Loucy (cell line): Measurements from ENCODE around the gene TACC2.

Source experiments
- H2AFZ ChIP-seq: fragments of 200-600 bp; sonication (generic); 2 replicates; pipeline ENCODE4 v1.6.0; 2016; ENCODE audit warnings: antibody characterized with exemption, mild to moderate bottlenecking, low read length, moderate library complexity
- H3F3A ChIP-seq: fragments of 200-600 bp; 2 replicates; pipeline ENCODE4 v1.6.0; 2016; ENCODE audit warnings: antibody characterized with exemption, low read depth, mild to moderate bottlenecking
- H3K27me3 ChIP-seq: fragments of 200-600 bp; sonication (generic); 2 replicates; pipeline ENCODE4 v1.6.1; 2014; ENCODE audit warnings: low read length, mild to moderate bottlenecking; ENCODE audit not compliant: insufficient read depth, poor library complexity, severe bottlenecking
- H3K36me3 ChIP-seq: fragments of 200-600 bp; sonication (generic); 2 replicates; pipeline ENCODE4 v1.6.1; 2016; ENCODE audit warnings: low read length; ENCODE audit not compliant: insufficient read depth
- H3K4me1 ChIP-seq: fragments of 200-600 bp; sonication (generic); 2 replicates; pipeline ENCODE4 v1.5.1; 2014; ENCODE audit warnings: low read length, mild to moderate bottlenecking; ENCODE audit not compliant: insufficient read depth, poor library complexity, severe bottlenecking
- H3K4me2 ChIP-seq: fragments of 200-600 bp; sonication (generic); 2 replicates; pipeline ENCODE4 v1.6.0; 2014; ENCODE audit warnings: antibody characterized with exemption, low read length, low read depth, mild to moderate bottlenecking; ENCODE audit not compliant: poor library complexity, severe bottlenecking
- H3K4me3 ChIP-seq: fragments of 200-600 bp; sonication (generic); 2 replicates; pipeline ENCODE4 v1.5.1; 2014; ENCODE audit warnings: low read length, mild to moderate bottlenecking, mixed read lengths; ENCODE audit not compliant: poor library complexity, severe bottlenecking
- H3K79me2 ChIP-seq: fragments of 200-600 bp; sonication (generic); 2 replicates; pipeline ENCODE4 v1.6.1; 2014; ENCODE audit warnings: low read length; ENCODE audit not compliant: insufficient read depth
- H3K9ac ChIP-seq: fragments of 200-600 bp; sonication (generic); 2 replicates; pipeline ENCODE4 v1.6.0; 2014; ENCODE audit warnings: mild to moderate bottlenecking, low read depth, low read length, moderate library complexity; ENCODE audit not compliant: poor library complexity, severe bottlenecking
- H3K9me2 ChIP-seq: fragments of 200-600 bp; sonication (generic); replicated peaks from 2 replicates; pipeline ENCODE4 v1.6.1; 2016; ENCODE audit warnings: low read depth, low read length, mixed read lengths
- H3K9me3 ChIP-seq: fragments of 200-600 bp; sonication (generic); 2 replicates; pipeline ENCODE4 v1.6.1; 2014; ENCODE audit warnings: mild to moderate bottlenecking, antibody characterized with exemption, low read length, low read depth; ENCODE audit not compliant: insufficient read depth
- H4K20me1 ChIP-seq: fragments of 200-600 bp; sonication (generic); 2 replicates; pipeline ENCODE4 v1.6.0; 2014; ENCODE audit warnings: antibody characterized with exemption, low read length, mild to moderate bottlenecking; ENCODE audit not compliant: insufficient read depth, poor library complexity, severe bottlenecking
- CTCF ChIP-seq: fragments of 200-600 bp; sonication (generic); conservative IDR thresholded peaks from 2 replicates; pipeline ENCODE4 v1.5.1; 2014; ENCODE audit warnings: mild to moderate bottlenecking, antibody characterized with exemption, low read length
- EZH2phosphoT487 ChIP-seq: fragments of 200-600 bp; IDR thresholded peaks from 2 replicates; pipeline ENCODE4 v1.6.1; 2018; ENCODE audit warnings: antibody characterized with exemption, mild to moderate bottlenecking, moderate library complexity, borderline replicate concordance

The TACC2 gene

GRCh38 chr10:122018951-122019413 is 30.0 kb downstream of the TACC2 start:
- Histone ChIP-seq H3K36me3 (no peaks in the 10 kb centered on the region), H3K9me3 (no peaks in the 10 kb centered on the region), H3K79me2 (no peaks in the 10 kb centered on the region), H3K4me1 (no peaks in the 10 kb centered on the region), H2AFZ (no peak overlapping the region), H3K9me2 (no peaks in the 10 kb centered on the region), H3K4me2 (no peak overlapping the region), H3K27me3 (no peaks in the 10 kb centered on the region), H4K20me1 (no peaks in the 10 kb centered on the region), H3K4me3 (no peak overlapping the region), H3K9ac (no peak overlapping the region), H3F3A (no peaks in the 10 kb centered on the region)
- TF ChIP-seq CTCF (no peak), EZH2phosphoT487 (no peak)

GRCh38 chr10:122019414-122019975 is 30.5 kb downstream of the TACC2 start:
- no peaks in the 10 kb centered on the region for H3K9me3 ChIP-seq
- no peaks in the 10 kb centered on the region for H4K20me1 ChIP-seq
- no peak overlapping the region for H3K4me2 ChIP-seq
- H3K4me1 ChIP-seq, result no peaks in the 10 kb centered on the region
- no peak overlapping the region for H3K9ac ChIP-seq
- H3K27me3 ChIP-seq, result no peaks in the 10 kb centered on the region
- no peaks in the 10 kb centered on the region for H3K36me3 ChIP-seq
- no peaks in the 10 kb centered on the region for H3F3A ChIP-seq
- H3K9me2 ChIP-seq, result no peaks in the 10 kb centered on the region
- TF ChIP-seq CTCF (no peak), EZH2phosphoT487 (no peak)
- no peaks in the 10 kb centered on the region for H3K79me2 ChIP-seq
- H2AFZ ChIP-seq, result no peak overlapping the region
- no peak overlapping the region for H3K4me3 ChIP-seq

- Histone ChIP-seq H4K20me1 (no peaks in the 10 kb centered on the region), H3K4me3 (no peak overlapping the region), H3K9ac (no peak overlapping the region), H2AFZ (no peak overlapping the region), H3K4me1 (no peaks in the 10 kb centered on the region), H3K36me3 (no peaks in the 10 kb centered on the region), H3K4me2 (no peak overlapping the region), H3K9me3 (no peaks in the 10 kb centered on the region), H3F3A (no peaks in the 10 kb centered on the region), H3K79me2 (no peaks in the 10 kb centered on the region), H3K9me2 (no peaks in the 10 kb centered on the region), H3K27me3 (no peaks in the 10 kb centered on the region)
- TF ChIP-seq EZH2phosphoT487, result no peak
- no peak for TF ChIP-seq CTCF
These were observed 31.3 kb downstream of the TACC2 start for GRCh38 chr10:122020226-122020625.
